GM03348 (cell line): ENCODE measurements around the gene PRSS27.
"Not testable (repeated sequence)": the region's sequence is repeated elsewhere in the genome, so short reads cannot be mapped to it uniquely, and the experiment has no call there.

Experiments
- DNase-seq: peaks from one replicate; pipeline ENCODE4 v3.0.0; 2012; ENCODE audit warnings: low spot score

PRSS27 gene

DNA sequence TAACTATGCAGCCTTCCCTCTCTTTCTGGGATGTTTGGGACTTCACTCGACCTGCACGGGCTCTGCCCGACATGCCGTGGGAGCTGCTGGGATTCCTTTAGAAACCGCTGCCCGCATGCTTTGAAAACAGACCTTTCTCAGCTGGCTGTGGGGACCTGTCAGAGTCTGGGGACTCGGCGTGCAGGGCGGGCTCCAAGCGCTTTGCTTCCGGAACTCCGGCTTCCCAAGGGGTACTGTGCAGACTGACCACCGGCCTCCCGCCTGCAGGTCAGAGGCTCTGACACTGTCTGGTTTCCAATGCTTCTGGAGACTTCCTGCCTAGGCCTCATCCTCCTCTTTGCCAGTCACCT, 11.8 kb downstream of the PRSS27 start:
- no peak for DNase-seq

DNA sequence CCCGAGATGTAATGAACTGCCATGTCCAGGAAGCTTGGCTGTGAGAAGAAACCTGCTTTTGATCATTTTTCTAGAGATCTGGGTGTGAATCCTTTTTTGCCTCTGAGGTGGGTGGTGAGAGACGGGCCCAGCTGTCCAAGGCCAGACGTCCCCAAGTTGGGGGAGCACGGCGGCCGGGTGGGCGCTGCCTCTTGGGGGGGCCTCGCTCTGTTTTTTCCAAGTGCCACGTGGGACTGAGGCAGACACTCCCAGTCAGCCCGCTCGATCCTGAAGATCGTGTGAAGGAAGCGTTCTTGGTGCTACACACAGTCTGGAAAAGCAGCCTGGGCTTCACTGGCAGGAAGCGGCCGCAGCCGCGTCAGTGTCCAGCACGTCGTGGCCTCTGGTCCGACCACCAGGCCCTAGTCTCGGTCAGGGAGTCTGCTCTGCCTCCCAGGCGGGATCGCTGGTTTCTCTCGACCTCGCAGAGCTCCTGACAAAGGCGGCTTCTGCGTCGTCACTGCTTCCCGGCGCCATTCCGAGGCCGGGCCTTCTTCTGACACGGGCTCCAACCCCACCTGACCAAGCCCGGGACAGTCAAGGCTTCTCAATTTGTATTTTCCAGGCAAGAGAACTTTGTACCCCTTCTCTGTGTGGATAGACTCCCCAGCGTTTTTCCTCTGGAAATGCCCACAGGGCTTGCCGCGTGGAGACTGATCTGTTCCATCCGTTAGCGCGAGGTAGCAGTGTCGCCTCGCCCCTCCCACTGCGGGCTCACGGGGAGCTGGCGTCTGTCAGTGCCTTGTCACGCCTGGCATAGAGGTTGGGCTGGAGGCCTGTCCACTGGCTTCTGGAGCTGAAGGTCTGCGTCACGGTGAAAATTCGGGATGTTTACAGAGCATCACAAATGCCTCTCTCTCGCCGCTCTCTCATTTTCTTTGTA, 12.4 kb downstream of the PRSS27 start:
- no peak for DNase-seq

DNA sequence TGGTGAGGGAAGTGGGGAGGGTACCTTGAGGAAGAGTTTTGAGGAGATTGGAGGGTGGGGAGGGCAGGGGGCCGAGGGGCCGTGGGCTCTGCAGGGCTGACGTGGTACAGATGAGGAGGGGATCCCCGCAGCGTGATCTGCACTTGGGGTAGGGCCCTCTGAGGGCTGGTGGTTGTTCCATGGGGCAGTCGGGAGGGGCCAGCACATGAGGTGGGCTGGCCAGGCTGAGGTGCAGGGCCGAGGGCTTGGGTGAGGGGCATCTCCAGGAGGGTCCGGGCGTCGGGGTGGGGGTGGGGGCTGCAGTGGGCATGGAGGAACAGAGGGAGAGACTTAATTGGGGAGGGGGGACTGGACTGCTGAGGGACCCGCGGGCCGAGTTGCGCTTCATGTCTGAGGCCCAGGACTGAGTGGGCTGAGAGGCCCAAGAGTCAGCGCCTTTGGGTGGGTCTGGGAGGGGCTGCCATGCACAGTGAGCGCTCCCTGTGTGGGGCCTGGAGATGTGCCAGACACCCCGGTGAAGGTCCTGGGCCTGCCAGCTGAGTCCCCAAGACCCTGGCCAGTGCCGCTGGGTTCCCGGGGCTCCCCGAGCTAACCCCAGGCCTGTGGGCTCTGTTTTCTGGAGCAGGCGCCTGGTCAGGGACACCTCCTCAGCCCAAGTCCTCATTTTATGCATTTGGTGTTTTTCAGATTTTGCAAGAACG, 13.3 kb downstream of the PRSS27 start:
- no peak for DNase-seq

DNA sequence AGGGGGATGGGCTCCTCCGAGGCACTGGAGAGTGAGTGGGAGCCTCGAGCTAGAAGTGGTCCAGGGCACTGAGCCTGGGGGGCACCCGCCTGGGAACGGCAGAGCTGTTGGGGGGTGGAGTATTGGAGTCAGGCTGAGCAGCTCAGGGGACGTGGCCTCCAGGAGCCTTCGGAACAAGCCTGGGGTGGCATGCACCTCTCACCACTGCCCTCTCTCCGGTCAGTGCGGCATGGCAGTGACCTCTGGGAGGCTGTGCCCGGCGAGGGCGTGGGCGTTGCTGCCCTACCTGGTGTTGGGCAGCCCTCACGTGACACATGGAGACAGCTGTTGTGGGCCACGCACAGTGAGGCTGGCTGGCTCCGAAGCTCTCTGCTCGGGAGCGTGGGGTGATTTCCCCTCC, 13.9 kb downstream of the PRSS27 start:
- no peak for DNase-seq

DNA sequence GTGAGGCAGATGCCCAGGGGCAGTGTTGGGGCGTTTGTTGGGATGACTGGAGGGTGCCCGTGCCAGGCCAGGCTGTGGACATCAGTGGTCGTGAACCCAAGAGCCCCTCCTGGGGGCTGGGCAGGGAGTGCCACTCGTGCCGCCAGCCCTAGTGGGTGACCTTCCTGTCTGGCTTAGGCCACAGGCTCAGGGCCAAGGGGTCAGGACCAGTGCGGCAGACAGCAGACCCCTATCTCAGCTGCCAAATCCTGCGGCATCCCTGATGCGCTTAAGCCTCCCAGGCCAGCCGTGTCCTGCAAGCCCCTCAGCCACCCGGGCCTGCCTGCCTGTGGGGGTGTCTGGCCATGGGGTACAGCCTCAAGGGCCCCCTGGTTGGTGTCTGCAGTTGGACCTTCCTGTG, 14.7 kb downstream of the PRSS27 start:
- no peak for DNase-seq

DNA sequence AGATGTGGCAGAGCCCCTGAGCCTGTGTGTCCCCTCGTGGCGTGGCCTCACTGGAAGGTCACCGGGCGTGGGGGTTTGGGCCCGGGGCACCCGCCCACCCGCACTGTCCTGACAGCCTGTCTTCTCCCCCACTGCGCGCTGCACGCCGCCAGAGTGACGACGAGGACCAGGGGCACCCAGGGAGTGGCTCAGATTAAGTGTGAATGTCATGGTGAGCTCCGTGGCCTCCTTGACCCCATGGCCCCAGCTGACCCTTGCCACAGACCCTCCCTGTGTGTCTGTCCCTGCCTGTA, 15.1 kb downstream of the PRSS27 start:
- no peak for DNase-seq

DNA sequence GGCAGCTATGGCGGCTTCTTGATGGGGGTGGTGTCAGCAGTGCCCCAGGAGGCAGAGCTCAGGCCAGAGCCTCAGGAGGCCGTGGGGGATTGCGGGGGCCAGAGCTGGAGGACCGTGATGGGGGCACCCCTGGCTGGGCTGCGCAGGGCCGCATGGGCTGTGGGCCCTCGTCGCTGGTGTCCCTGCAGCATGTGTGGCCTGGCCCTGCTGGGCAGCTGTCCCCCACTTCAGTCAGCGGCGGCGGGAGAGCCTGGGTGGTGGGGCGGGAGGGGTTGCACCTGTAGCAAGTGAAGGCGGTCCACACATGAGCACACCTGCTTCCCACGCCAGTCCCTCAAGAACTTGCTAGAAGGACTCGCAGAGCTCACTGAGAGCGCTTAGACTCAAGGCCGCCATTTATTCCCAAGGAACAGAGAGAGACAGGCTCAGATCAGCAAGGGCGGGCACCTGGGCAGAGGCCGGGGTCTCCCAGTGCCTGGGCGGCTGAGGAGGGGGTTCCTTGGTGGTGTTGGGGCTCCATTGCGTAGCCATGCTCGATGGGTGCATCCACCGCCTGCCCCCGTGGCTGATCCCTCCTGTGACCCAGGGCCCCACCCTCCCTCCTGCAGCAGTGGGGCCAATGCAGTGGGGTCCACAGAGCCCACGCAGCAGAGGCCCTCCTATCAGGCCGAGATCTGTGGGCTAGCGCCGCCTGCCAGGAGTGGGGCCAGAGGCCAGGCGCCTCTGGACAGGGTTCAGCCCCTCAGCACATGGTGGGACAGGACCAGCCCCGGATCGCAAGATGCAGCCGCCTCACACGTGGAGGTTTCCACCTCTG, 15.7 kb downstream of the PRSS27 start:
- DNase-seq, result no peak

DNA sequence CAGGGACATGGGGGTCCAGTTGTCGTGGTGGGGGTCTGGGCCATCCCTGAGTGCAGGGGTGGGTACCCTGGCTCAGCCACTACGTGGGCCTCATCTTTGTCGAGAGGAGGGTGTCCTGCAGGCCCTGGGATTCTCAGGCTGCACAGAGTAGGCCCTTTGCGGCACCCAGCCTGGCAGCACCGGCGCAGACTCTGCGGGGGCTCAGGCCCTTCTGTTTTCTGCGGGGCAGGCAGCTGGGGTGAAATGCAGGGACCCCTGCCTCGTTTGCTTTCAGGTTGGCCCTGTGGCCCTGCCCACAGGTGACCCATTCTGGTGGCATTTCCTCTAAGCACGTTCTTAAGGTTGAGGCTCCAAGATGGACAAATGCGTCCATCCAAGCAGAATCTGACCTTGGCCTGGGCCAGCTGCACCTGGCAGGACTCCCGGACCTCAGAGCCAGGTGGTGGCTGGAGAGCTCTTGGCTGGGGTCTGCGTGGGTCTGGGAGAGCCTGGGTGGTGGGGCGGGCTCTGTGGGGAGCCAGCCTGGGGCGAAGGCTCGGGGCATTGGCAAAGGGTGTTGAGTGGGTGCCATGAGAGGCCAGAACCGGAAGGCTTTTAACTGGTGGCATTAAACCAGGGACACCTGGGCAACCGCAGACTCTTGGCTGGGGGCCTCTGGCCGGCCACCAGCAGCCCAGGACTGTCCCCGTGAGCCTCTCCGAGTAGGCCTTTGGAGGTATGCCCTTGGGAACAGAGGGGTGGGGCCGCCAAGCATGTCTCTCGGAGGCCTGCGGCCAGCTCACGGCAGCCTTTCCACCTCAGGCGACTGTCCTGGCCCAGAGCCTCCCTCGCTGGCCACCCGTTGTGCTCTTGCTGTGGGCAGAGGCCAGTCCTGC, 16.9 kb downstream of the PRSS27 start:
- no peak for DNase-seq

DNA sequence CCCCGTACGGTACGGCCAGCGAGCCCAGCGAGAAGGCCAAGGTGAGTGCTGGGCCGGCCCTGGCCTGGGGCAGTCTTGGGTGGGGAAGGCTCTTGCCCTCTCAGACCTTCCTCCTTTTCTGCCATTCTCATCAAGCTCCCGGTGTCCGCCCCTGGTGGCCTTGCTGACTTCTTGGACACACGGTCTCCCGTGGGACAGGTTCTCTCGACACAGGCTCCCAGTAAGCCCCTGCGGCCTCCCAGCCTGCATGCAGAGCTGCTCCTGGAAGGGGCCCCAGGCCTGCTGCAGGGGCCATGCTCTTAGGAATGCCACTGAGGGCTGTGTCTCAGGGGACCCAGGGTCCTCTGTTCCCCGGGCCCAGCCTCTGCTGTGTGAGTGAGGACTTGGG, 17.6 kb downstream of the PRSS27 start:
- no peak for DNase-seq

DNA sequence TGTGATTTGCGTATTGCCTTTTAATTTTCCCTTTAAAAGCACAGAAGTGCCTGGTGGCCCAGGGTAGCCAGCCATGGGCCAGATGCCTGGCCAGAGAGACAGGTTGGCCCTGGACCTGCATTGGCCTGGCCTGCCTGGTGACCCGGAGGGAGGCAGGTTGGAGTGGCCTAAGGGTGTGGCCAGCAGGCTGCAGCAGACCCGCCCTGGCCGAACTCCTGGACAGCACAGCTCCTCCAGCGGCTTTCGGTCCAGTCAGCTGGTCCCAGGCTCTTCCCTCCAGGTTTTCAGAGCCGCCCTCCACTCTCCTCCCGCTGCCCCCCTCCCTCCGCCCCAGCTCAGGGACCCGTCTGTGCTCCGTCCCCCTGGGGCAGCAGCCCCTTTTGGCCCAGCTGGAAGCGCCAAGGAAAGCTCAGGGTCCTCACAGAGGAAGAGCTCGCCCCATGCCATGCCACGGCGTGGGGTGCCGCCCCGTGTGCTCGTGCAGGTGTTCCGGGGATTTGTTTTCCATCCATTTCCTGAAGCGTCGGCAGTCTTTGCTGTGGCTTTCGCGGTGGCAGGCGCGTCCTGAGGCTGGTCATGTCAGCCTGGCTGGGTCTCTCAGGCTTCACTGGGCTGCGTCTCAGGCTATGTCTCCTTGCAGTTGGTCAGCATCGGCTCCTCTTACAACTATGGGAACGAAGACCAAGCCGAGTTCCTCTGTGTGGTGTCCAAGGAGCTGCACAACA, 18.1 kb downstream of the PRSS27 start:
- DNase-seq, result no peak

DNA sequence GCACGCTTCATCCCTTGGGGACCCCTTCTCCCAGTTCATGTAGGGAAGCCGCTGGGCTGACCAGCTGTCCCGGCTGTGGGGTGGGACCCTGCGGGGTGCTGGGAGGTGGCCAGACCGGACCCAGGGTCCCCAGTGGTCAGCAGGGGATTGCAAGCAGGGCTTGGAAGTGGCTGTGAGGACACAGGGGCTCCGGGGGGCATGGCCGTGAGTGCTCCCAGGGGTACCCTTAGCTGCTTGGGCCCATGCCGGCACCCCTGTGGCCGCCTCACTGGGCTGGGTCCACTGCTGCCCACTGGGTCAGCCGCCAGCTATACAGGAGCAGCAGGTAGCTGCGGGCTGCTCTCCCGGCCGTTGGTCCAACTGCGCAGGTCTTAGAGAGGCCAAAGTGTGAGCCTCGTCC, 18.8 kb downstream of the PRSS27 start:
- no peak for DNase-seq

DNA sequence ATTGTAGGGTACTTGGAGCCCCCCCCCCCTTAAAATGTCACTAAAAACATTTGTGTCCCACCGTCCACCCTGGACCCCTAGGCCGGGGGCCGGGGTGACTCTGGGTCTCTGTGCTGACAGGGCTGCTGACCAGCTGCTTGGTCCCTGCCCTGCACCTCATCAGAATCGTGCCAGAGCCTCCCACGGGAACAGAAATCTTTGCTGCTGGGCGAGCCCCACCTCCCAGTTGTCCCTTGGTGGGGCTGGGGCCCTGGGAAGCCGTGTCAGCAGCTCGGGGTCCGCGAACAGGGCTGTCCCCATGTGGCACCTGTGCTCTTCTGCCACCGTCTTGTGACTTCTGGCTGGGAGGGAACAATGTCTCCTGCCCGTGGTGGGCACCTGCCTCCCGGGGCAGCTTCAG, 19.2 kb downstream of the PRSS27 start:
- DNase-seq, result no peak

DNA sequence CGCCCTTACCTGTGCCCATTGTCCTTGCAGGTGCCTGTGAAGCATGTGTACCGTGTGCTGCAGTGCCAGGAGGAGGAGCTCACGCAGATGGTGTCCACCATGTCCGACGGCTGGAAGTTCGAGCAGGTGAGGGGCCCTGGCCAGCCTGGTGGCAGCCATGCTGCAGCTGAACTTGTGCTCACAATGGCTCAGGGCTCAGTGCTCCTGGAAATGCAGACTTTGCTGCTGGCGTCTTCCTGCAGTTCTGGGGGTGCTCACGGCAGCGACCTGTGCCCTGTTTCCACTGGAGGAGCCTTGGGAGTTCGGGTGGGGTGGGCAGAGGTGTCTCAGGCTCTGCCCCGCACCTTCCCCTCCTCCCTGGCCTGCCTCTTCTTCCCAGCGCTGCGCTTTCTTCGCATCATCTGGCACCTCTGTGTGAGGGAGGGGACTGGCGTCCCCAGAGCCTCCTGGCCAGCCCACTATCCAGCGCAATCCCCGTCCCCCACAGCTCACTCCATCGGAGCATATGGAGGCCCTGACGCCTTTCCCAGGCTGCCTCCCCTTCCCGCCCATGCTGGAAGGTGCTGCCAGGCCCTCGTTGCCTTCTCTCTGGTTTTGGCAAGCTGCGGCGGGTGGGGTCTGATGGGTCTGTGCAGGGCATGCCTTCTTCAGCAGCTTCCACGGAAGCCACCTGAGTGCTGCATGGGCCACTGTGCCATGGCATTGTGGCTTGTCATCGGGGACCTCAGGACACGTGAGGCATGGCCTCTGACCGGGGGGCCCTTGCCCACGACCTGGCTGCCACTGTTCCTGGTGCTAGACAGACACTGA, 20.0 kb downstream of the PRSS27 start:
- no peak for DNase-seq

DNA sequence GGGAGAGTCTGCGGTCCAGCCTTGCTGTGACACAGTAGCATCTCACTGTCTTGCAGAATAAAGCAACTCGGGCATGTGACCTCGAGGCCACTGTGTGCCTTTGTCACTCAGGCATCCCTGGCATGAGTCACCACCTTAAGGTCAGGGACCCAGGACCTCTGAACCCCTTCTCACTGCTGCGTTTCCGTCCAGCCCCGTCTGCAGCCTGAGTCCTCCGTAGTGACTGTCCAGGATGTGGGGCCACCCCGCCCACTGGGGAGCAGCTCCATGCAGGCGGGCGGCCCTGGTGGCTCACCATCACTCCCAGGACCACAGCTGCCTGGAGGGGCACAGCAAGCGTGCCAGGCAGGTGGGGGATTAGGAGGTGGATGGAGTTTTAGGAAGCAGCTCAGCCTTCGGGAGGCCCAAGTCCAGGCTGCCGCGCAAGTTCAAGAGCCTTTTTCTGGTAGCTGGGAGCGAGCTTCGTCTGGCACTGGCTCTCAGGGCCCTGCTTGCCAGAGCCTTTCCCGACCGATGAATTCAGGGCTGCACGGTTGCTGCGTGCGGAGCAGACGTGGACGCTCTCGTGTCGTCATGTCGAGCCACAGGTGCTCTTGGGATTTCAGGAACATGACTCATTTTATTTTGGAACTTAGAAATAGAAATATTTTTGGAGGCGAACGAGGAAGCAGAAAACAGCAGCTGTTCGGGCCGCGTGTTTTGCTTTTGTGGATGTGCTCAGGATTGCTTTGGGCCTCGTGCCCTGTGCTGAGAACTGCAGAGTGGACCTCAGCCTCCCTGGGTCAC, 20.9 kb downstream of the PRSS27 start:
- DNase-seq, result no peak

DNA sequence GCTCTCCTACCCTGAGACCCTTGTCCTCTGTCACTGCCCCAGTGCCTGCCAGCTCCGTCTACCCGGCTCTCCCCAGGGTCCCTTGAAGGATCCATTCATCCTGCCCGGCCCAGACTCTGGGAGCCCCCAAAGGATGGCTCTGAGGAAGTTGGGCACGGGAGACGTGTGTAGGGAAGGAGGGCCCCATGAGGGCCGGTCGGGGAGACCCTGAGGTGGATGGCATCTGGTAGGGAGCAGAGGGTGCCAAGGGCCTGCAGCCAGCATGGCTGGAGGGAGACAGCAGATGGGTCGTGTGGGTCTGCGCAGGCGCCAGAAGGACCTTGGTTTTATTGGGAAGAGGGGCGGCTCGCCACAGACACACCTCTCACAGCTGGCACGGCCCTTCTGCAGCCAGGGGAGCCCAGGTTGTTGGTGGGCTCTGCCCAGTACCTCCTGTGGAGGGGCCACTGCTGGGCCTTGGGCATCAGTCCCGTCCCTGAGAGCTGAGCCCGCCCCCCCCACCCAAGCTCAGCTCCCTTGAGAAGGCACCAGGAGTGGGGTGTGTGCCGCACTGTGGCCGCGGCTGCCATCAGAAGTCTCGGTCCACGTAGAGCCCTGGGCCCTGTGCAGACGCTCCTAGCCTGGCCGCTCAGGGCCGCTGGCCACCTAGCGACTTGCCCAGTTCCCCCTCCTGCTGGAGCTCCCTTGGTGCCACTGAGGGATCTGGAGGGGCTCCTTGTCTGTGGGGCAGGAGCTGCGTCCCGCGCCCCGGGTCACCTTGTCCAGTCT, 21.7 kb downstream of the PRSS27 start:
- DNase-seq, result no peak

DNA sequence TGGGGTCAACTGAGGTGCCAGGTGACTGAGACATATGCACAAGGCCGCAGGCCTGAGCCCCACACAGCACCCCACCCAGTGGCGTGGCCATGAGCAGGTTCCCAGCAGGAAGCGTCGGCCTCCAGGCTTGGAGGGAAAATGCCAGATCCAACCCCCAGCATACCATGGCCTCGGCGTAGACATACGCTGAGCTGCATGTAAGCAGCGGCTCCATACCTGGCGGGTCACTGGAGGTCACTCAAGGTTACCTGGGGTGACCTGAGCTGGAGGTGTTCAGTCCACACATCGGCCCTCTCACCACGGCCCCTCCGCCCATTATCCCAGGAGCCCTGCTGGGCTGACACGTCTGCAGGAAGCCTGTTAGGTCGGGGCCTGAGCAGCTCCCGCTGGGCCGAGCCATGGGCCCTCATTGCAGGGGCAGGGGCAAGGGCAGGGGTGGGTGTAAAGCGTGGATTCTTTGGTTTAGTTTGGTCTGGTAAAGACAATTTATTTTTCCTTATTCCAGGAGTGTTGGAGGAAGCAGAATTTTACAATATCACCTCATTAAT, 22.5 kb downstream of the PRSS27 start:
- no peak for DNase-seq

DNA sequence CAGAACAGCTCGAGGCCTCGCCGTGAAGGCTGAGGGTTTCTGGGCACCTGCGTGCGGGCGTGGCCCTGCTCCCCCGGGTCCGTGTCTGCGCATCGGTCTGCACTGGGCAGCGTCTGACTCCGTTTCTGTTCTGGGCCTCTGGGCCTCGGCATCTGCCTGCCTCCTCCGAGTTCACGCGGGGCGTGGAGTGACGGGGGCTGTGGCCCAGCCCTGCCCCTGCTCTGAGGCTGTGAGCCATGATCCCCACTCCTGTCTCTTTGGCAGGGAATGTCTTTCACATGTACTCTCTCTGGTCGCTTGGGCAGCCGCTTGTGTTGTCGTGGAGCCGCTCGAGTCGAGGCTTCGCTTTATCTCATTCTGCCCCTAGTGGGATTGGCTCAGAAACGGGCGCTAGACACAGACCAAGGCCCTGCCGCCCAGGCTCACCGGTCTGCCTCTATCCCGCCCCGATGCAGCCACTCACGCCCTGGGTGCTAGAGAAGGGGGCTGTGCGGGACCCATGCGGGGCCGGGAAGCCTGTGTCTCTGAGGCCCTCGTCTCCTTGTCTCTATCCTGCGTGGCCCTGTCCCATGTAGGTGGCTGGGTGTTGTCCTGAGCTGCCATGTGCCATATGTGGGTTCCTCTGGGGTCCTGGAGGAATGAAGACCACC, 23.3 kb downstream of the PRSS27 start:
- DNase-seq, result not testable (repeated sequence)
